Hematopoietic multipotent progenitor cell (in vitro differentiated cells): ENCODE results near the gene ATP11A. TPM values are rescaled to one million over a fixed set of nuclear protein-coding genes. Genes with fewer than 3 reads are reported as not detected.

Experiments
- DNase-seq, 3 donors: peaks; one replicate each; pipeline ENCODE4 v3.0.0-alpha.2; 2011 to 2015; ENCODE audit warnings: low read depth in 2 of 3, low spot score in 2 of 3
- total RNA-seq: library from RNA; depleted of rRNA; stranded (reverse); fragments of >200 nt; gene quantifications from one replicate; pipeline ENCODE4 v1.2.3, GENCODE V29; 2012

ATP11A gene
- total RNA-seq, 1 donor: 10.0 TPM

GRCh38 chr13:112755331-112755730 lies 65.5 kb downstream of the ATP11A start:
- DNase-seq: no peak

GRCh38 chr13:112756081-112756480 lies 66.2 kb downstream of the ATP11A start:
- DNase-seq: no peak

GRCh38 chr13:112756511-112756966 lies 66.7 kb downstream of the ATP11A start:
- no peak for DNase-seq

- DNase-seq: no peak
Observed at GRCh38 chr13:112756967-112757758, 67.3 kb downstream of the ATP11A start.

- DNase-seq: no peak
Observed at GRCh38 chr13:112757759-112758086, 67.9 kb downstream of the ATP11A start.

GRCh38 chr13:112759053-112759452 lies 69.2 kb downstream of the ATP11A start:
- DNase-seq: no peak

- no peak for DNase-seq
Observed at GRCh38 chr13:112759827-112760226, 70.0 kb downstream of the ATP11A start.

- DNase-seq: no peak
Observed at GRCh38 chr13:112760435-112760834, 70.6 kb downstream of the ATP11A start.

GRCh38 chr13:112760931-112761330 lies 71.1 kb downstream of the ATP11A start:
- DNase-seq: no peak

GRCh38 chr13:112761701-112762689 lies 72.2 kb downstream of the ATP11A start:
- DNase-seq: no peak

- no peak for DNase-seq
Observed at GRCh38 chr13:112762690-112763080, 72.8 kb downstream of the ATP11A start.

- DNase-seq: no peak
Observed at GRCh38 chr13:112764028-112764427, 74.2 kb downstream of the ATP11A start.

GRCh38 chr13:112764864-112765561 lies 75.2 kb downstream of the ATP11A start:
- no peak for DNase-seq

- DNase-seq: no peak
Observed at GRCh38 chr13:112765731-112766130, 75.9 kb downstream of the ATP11A start.

GRCh38 chr13:112766336-112766735 lies 76.5 kb downstream of the ATP11A start:
- no peak for DNase-seq

GRCh38 chr13:112767506-112768471 lies 78.0 kb downstream of the ATP11A start:
- peak in 1 of 3 donors; percentile 15 for DNase-seq

- DNase-seq: no peak
Observed at GRCh38 chr13:112768795-112769481, 79.1 kb downstream of the ATP11A start.

- no peak for DNase-seq
Observed at GRCh38 chr13:112769615-112770014, 79.8 kb downstream of the ATP11A start.

- no peak for DNase-seq
Observed at GRCh38 chr13:112770504-112770903, 80.7 kb downstream of the ATP11A start.
